K562 (cell line): ENCODE measurements around the gene DHODH. TPM values are rescaled to one million over a fixed set of nuclear protein-coding genes. Genes with fewer than 3 reads are reported as not detected.

Experiments
- ATAC-seq: fragments of 200-7000 bp; cut with Tn5 transposase; 3 replicates; pipeline ENCODE4 v1.9.1; 2020; ENCODE audit warnings: moderate library complexity
- BruUV-seq: library from RNA; stranded (reverse); fragments of 400-500 nt; replicated peaks from 2 replicates; lab custom pipeline; 2021; lab: Mats Ljungman, UMichigan
- CTCF ChIA-PET: fragments of 300-600 bp; formaldehyde crosslinking; extraction: SDS; loops from one replicate; lab custom pipeline; 2021; ENCODE audit warnings: low intra/inter-chr PET ratio; lab: Yijun Ruan, JAX
- POLR2A ChIA-PET: fragments of 300-600, 350-650 bp; sonication (Branson Sonifier 250); formaldehyde crosslinking; extraction: SDS; loops from one replicate; lab custom pipeline; 2021; ENCODE audit warnings: antibody characterized with exemption, inconsistent platforms; lab: Yijun Ruan, JAX
- DNase-seq, 4 experiments: peaks; one replicate each; pipeline versions ENCODE4 v3.0.0 to v3.0.0-alpha.2; 2011 to 2018; ENCODE audit warnings: low spot score in 3 of 4, mixed read lengths in 3 of 4; ENCODE audit errors: extremely low read depth in 1 of 4
- FAIRE-seq: peaks from 2 replicates; lab custom pipeline; 2011; peaks lifted over from hg19 to GRCh38; lab: Jason Lieb, UNC
- H2AFZ ChIP-seq: 2 replicates; pipeline ENCODE4 v1.6.0; 2011; ENCODE audit warnings: low read depth, low read length, control low read depth, inconsistent platforms
- H3K27ac ChIP-seq: fragments of 200-600 bp; 3 replicates; pipeline ENCODE4 v1.8.0; 2011; ENCODE audit warnings: low read depth, mild to moderate bottlenecking, control low read depth, inconsistent platforms, low read length, moderate library complexity, mixed read lengths; ENCODE audit errors: extremely low read depth
- H3K27me3 ChIP-seq, 2 experiments: fragments of 300-600 bp in 1 of 2; 2 replicates in 1 of 2; 3 replicates in 1 of 2; pipeline versions ENCODE4 v1.6.0 to v1.8.0; 2011; ENCODE audit warnings: inconsistent platforms in 2 of 2, low read length in 2 of 2, mild to moderate bottlenecking in 1 of 2, mixed read lengths in 1 of 2, moderate library complexity in 1 of 2; ENCODE audit not compliant: control insufficient read depth in 2 of 2, insufficient read depth in 2 of 2
- H3K36me3 ChIP-seq: fragments of 300-600 bp; 3 replicates; pipeline ENCODE4 v1.8.0; 2011; ENCODE audit warnings: mild to moderate bottlenecking, low read length, inconsistent platforms; ENCODE audit not compliant: control insufficient read depth, insufficient read depth
- H3K4me1 ChIP-seq, 2 experiments: fragments of 200-600 bp in 1 of 2; replicated peaks in 1 of 2; 2 replicates in 1 of 2; 3 replicates in 1 of 2; pipeline versions ENCODE4 v1.5.1 to v1.8.0; 2011; ENCODE audit warnings: inconsistent platforms in 2 of 2, low read length in 2 of 2, mild to moderate bottlenecking in 1 of 2, mixed read lengths in 1 of 2, moderate library complexity in 1 of 2; ENCODE audit not compliant: control insufficient read depth in 2 of 2, insufficient read depth in 2 of 2
- H3K4me2 ChIP-seq: 2 replicates; pipeline ENCODE4 v1.6.1; 2011; ENCODE audit warnings: low read length, control low read depth, inconsistent platforms, mixed read lengths; ENCODE audit not compliant: insufficient read depth
- H3K4me3 ChIP-seq: fragments of 200-600 bp; sonication (generic), shearing (Covaris generic); 2 replicates; pipeline ENCODE4 v1.5.1; 2016; ENCODE audit warnings: control low read depth, inconsistent platforms
- H3K79me2 ChIP-seq: fragments of 200-600 bp; 3 replicates; pipeline ENCODE4 v1.8.0; 2011; ENCODE audit warnings: low read length, inconsistent platforms; ENCODE audit not compliant: control insufficient read depth, insufficient read depth
- H3K9ac ChIP-seq, 2 experiments: 2 replicates each; pipeline versions ENCODE4 v1.6.0 to v1.6.1; 2011; ENCODE audit warnings: low read depth in 2 of 2, low read length in 2 of 2, control low read depth in 1 of 2, inconsistent platforms in 1 of 2, mild to moderate bottlenecking in 1 of 2, mixed read lengths in 1 of 2; ENCODE audit not compliant: insufficient read depth in 1 of 2
- H3K9me1 ChIP-seq: one replicate; pipeline ENCODE4 v1.6.0; 2011; ENCODE audit warnings: inconsistent platforms, mild to moderate bottlenecking, low read length, moderate library complexity; ENCODE audit not compliant: control insufficient read depth, insufficient read depth
- H3K9me3 ChIP-seq: replicated peaks from 2 replicates; pipeline ENCODE4 v1.5.1; 2011; ENCODE audit warnings: low read depth, low read length, inconsistent platforms; ENCODE audit not compliant: control insufficient read depth, insufficient read depth
- H4K20me1 ChIP-seq: replicated peaks from 2 replicates; pipeline ENCODE4 v1.6.1; 2011; ENCODE audit warnings: low read length, inconsistent platforms, mixed read lengths; ENCODE audit not compliant: control insufficient read depth, insufficient read depth
- BCL6 ChIP-seq: fragments of 250-450 bp; sonication (Bioruptor Pico); IDR thresholded peaks from 2 replicates; pipeline ENCODE4 v1.4.0; 2020
- E2F3 ChIP-seq: fragments of 250-450 bp; sonication (Bioruptor Pico); IDR thresholded peaks from 2 replicates; pipeline ENCODE4 v1.4.0; 2020; ENCODE audit warnings: mild to moderate bottlenecking
- IFI16 ChIP-seq: fragments of 250-450 bp; sonication (Bioruptor Pico); IDR thresholded peaks from 2 replicates; pipeline ENCODE4 v2.1.2; 2022; ENCODE audit warnings: mild to moderate bottlenecking, inconsistent platforms
- KAT8 ChIP-seq: fragments of 450-650 bp; IDR thresholded peaks from 2 replicates; pipeline ENCODE4 v1.6.1; 2016; ENCODE audit warnings: low read depth, mild to moderate bottlenecking
- KLF10 ChIP-seq: fragments of 250-450 bp; sonication (Bioruptor Pico); IDR thresholded peaks from 2 replicates; pipeline ENCODE4 v1.6.1; 2021; ENCODE audit warnings: matching md5 sums
- MAFK ChIP-seq: IDR thresholded peaks from 2 replicates; pipeline ENCODE4 v1.6.1; 2011; ENCODE audit warnings: low read length, improper control_type of control experiment
- NR2F6 ChIP-seq: fragments of 450-650 bp; formaldehyde crosslinking; IDR thresholded peaks from 2 replicates; pipeline ENCODE4 v1.4.0; 2020; ENCODE audit warnings: mild to moderate bottlenecking
- POLR2A ChIP-seq: fragments of 450-650 bp; conservative IDR thresholded peaks from 2 replicates; pipeline ENCODE4 v1.6.1; 2016
- SREBF2 ChIP-seq: sonication (generic); formaldehyde crosslinking; IDR thresholded peaks from 2 replicates; pipeline ENCODE4 v1.4.0; 2020; ENCODE audit warnings: mild to moderate bottlenecking, missing genetic modification reagents
- WGBS: fragments of 100-300 bp; shearing (Covaris generic); methylation state at CpG from one replicate; pipeline ENCODE4 v1.1.6; 2016; ENCODE audit warnings: low coverage, mixed read lengths; ENCODE audit not compliant: insufficient coverage; ENCODE audit errors: missing lambda C conversion rate; 5-methylcytosine and 5-hydroxymethylcytosine counted together
- in situ Hi-C: fragments of 300-500 bp; cut with MboI; formaldehyde crosslinking; loops from 4 replicates; pipeline ENCODE4 v1.15.0; 2018; ENCODE audit warnings: inconsistent platforms, mixed read lengths
- intact Hi-C: fragments of 100-400 bp; cut with micrococcal nuclease; formaldehyde crosslinking; loops from 2 replicates; pipeline ENCODE4 v1.14.2; 2022
- polyA plus RNA-seq, 8 experiments: library from polyadenylated mRNA; depleted of rRNA in 4 of 8; stranded (reverse) in 5 of 8; unstranded in 3 of 8; fragments of >200 nt; fragmentation: Nextera tagmentation in 2 of 8; fragmentation: Illumina TruSeq in 1 of 8; extraction: Ambion mirVana in 2 of 8; extraction: Trizol in 1 of 8; gene quantifications; 2 replicates each; pipeline versions ENCODE4 v1.2.1 to v1.2.3, GENCODE V29; 2011 to 2014; ENCODE audit warnings: inconsistent platforms in 1 of 8, missing spikeins in 1 of 8
- total RNA-seq, 7 experiments: library from RNA; depleted of rRNA in 6 of 7; stranded (reverse); fragments of >200 nt in 6 of 7; fragmentation: Illumina TruSeq in 2 of 7; extraction: Trizol in 2 of 7; gene quantifications; 2 replicates each; pipeline versions ENCODE4 v1.2.1 to v1.2.3, GENCODE V29; 2011 to 2021; ENCODE audit warnings: low replicate concordance in 1 of 7
- TF ChIP-seq, protein P1 (sequence below): fragments of 250-450 bp; sonication (Bioruptor Pico); IDR thresholded peaks from 2 replicates; pipeline ENCODE4 v1.8.0; 2022; ENCODE audit warnings: inconsistent platforms, mild to moderate bottlenecking, moderate library complexity, borderline replicate concordance
- TF ChIP-seq, protein P2 (sequence below): fragments of 450-650 bp; formaldehyde crosslinking; IDR thresholded peaks from 2 replicates; pipeline ENCODE4 v1.4.0; 2022; ENCODE audit warnings: missing genetic modification characterization
- TF ChIP-seq, protein P3 (sequence below): IDR thresholded peaks from 3 replicates; pipeline ENCODE4 v1.6.1; 2011; ENCODE audit warnings: borderline replicate concordance, mild to moderate bottlenecking; ENCODE audit not compliant: insufficient read length, insufficient read depth
- TF ChIP-seq, protein P4 (sequence below): fragments of 250-450 bp; sonication (Bioruptor Pico); IDR thresholded peaks from 2 replicates; pipeline ENCODE4 v1.8.0; 2021; ENCODE audit warnings: moderate library complexity, mild to moderate bottlenecking, inconsistent platforms
- TF ChIP-seq, protein P5 (sequence below), 2 experiments: fragments of 450-650 bp in 1 of 2; IDR thresholded peaks; 2 replicates each; pipeline ENCODE4 v1.6.1; 2011 to 2017; ENCODE audit warnings: low read depth in 2 of 2, antibody characterized with exemption in 1 of 2, borderline replicate concordance in 1 of 2, low read length in 1 of 2, mild to moderate bottlenecking in 1 of 2, mixed read lengths in 1 of 2; ENCODE audit not compliant: control insufficient read depth in 1 of 2

The DHODH gene
- total and polyA plus RNA-seq, 9 of the 15 experiments (the other 6 are each of a cell fraction or from before 2014, with no cell fraction given) = 4.3 to 19.9 (median 12.7) TPM

DNA sequence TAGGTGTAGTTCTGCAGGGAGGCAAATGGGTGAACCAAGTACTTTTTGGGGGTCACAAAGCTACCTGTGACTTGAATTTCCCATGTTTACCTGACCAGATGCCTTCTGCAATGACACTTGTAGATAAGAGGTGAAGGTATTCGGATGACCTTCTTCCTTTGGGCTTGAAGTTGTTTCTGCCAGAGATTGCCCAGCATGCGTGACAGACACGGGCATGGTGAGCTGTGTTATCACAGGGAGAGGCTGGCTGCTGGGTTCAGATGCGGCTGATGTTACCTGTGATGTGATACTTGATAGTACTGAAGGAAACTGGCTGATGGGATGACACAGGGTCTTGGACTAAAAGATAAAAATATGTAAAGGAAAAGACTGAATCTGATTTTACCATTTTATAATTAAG, 22.4 kb upstream of the DHODH start:
- FAIRE-seq (peak; percentile 23), ATAC-seq (no peak), DNase-seq (no peak)
- Histone ChIP-seq H4K20me1 (no peaks in the 10 kb centered on the region), H3K27ac (no peak overlapping the region), H3K9ac (no peak overlapping the region), H3K4me1 (peaks cover 0 to 4% of the 10 kb centered on the region in 2 experiments; a peak in 3 of 5 replicates), H3K4me2 (no peak overlapping the region), H2AFZ (no peak overlapping the region), H3K9me3 (no peaks in the 10 kb centered on the region), H3K27me3 (peaks cover 10 to 25% of the 10 kb centered on the region in 2 experiments; a peak in 4 of 5 replicates), H3K9me1 (no peaks in the 10 kb centered on the region), H3K36me3 (no peaks in the 10 kb centered on the region), H3K4me3 (no peak overlapping the region), H3K79me2 (no peaks in the 10 kb centered on the region)
- ChIA-PET POLR2A (no interaction called here), CTCF (no interaction called here)
- WGBS = 2% methylated on average over 4 of the region's 4 CpGs
- in situ Hi-C loops (no loop called here), intact Hi-C loops (no loop called here)
- BruUV-seq = no TSS peak
- TF ChIP-seq NR2F6 (CRISPR knock-in tag) = no peak
- TF ChIP-seq, protein P1, sequence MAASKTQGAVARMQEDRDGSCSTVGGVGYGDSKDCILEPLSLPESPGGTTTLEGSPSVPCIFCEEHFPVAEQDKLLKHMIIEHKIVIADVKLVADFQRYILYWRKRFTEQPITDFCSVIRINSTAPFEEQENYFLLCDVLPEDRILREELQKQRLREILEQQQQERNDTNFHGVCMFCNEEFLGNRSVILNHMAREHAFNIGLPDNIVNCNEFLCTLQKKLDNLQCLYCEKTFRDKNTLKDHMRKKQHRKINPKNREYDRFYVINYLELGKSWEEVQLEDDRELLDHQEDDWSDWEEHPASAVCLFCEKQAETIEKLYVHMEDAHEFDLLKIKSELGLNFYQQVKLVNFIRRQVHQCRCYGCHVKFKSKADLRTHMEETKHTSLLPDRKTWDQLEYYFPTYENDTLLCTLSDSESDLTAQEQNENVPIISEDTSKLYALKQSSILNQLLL (CRISPR knock-in tag) = no peak
- TF ChIP-seq, protein P2, sequence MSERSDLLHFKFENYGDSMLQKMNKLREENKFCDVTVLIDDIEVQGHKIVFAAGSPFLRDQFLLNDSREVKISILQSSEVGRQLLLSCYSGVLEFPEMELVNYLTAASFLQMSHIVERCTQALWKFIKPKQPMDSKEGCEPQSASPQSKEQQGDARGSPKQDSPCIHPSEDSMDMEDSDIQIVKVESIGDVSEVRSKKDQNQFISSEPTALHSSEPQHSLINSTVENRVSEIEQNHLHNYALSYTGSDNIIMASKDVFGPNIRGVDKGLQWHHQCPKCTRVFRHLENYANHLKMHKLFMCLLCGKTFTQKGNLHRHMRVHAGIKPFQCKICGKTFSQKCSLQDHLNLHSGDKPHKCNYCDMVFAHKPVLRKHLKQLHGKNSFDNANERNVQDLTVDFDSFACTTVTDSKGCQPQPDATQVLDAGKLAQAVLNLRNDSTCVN (CRISPR knock-in tag) = no peak
- TF ChIP-seq, protein P3, sequence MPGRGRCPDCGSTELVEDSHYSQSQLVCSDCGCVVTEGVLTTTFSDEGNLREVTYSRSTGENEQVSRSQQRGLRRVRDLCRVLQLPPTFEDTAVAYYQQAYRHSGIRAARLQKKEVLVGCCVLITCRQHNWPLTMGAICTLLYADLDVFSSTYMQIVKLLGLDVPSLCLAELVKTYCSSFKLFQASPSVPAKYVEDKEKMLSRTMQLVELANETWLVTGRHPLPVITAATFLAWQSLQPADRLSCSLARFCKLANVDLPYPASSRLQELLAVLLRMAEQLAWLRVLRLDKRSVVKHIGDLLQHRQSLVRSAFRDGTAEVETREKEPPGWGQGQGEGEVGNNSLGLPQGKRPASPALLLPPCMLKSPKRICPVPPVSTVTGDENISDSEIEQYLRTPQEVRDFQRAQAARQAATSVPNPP = no peak
- no peak for TF ChIP-seq IFI16 (CRISPR knock-in tag)
- TF ChIP-seq E2F3 (CRISPR knock-in tag) = no peak
- TF ChIP-seq, protein P4, sequence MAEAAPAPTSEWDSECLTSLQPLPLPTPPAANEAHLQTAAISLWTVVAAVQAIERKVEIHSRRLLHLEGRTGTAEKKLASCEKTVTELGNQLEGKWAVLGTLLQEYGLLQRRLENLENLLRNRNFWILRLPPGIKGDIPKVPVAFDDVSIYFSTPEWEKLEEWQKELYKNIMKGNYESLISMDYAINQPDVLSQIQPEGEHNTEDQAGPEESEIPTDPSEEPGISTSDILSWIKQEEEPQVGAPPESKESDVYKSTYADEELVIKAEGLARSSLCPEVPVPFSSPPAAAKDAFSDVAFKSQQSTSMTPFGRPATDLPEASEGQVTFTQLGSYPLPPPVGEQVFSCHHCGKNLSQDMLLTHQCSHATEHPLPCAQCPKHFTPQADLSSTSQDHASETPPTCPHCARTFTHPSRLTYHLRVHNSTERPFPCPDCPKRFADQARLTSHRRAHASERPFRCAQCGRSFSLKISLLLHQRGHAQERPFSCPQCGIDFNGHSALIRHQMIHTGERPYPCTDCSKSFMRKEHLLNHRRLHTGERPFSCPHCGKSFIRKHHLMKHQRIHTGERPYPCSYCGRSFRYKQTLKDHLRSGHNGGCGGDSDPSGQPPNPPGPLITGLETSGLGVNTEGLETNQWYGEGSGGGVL (CRISPR knock-in tag) = no peak
- TF ChIP-seq KAT8 = no peak
- TF ChIP-seq POLR2A = no peak
- TF ChIP-seq, protein P5, sequence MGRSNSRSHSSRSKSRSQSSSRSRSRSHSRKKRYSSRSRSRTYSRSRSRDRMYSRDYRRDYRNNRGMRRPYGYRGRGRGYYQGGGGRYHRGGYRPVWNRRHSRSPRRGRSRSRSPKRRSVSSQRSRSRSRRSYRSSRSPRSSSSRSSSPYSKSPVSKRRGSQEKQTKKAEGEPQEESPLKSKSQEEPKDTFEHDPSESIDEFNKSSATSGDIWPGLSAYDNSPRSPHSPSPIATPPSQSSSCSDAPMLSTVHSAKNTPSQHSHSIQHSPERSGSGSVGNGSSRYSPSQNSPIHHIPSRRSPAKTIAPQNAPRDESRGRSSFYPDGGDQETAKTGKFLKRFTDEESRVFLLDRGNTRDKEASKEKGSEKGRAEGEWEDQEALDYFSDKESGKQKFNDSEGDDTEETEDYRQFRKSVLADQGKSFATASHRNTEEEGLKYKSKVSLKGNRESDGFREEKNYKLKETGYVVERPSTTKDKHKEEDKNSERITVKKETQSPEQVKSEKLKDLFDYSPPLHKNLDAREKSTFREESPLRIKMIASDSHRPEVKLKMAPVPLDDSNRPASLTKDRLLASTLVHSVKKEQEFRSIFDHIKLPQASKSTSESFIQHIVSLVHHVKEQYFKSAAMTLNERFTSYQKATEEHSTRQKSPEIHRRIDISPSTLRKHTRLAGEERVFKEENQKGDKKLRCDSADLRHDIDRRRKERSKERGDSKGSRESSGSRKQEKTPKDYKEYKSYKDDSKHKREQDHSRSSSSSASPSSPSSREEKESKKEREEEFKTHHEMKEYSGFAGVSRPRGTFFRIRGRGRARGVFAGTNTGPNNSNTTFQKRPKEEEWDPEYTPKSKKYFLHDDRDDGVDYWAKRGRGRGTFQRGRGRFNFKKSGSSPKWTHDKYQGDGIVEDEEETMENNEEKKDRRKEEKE (IDR thresholded peaks at IDR 0.05; ENCODE audit: borderline replicate concordance in 1 of 2, control insufficient read depth in 1 of 2, low read depth in 2 of 2, low read length in 1 of 2) = no peak
- no peak for TF ChIP-seq MAFK
- TF ChIP-seq SREBF2 (CRISPR knock-in tag) = no peak
- TF ChIP-seq BCL6 (CRISPR knock-in tag) = no peak
- no peak for TF ChIP-seq KLF10 (CRISPR knock-in tag)
